Lung microvascular endothelial cell (primary cell): ENCODE data around the gene AVPR2. TPM values are rescaled to one million over a fixed set of nuclear protein-coding genes. Genes with fewer than 3 reads are reported as not detected.

Experiments used
- DNase-seq, 2 donors: peaks; one replicate each; pipeline versions ENCODE4 v3.0.0 to v3.0.0-alpha.2; 2010; ENCODE audit warnings: low read depth in 2 of 2
- total RNA-seq: library from RNA; depleted of rRNA; stranded (reverse); fragments of >200 nt; gene quantifications from 2 replicates; pipeline ENCODE4 v1.2.1, GENCODE V29; 2014

AVPR2 gene
- 0.22 and 0.99 TPM in 2 replicates for total RNA-seq

GRCh38 chrX:153903991-153904957 is at the start of gene AVPR2:
AVPR2 (plus strand) TSS chrX:153904673; CDS start chrX:153905146, 473 bp downstream.
- DNase-seq, result no peak

- no peak for DNase-seq
Measured at GRCh38 chrX:153854702-153855101, 49.8 kb upstream of the AVPR2 start.

- no peak for DNase-seq
Measured at GRCh38 chrX:153857348-153857903, 47.0 kb upstream of the AVPR2 start.

GRCh38 chrX:153861151-153861550 is 43.3 kb upstream of the AVPR2 start:
- DNase-seq, result no peak

GRCh38 chrX:153861733-153862310 is 42.7 kb upstream of the AVPR2 start:
- DNase-seq, result no peak

GRCh38 chrX:153862369-153863250 is 41.9 kb upstream of the AVPR2 start:
- DNase-seq, result no peak

GRCh38 chrX:153863251-153863991 is 41.1 kb upstream of the AVPR2 start:
- no peak for DNase-seq

- no peak for DNase-seq
Measured at GRCh38 chrX:153864101-153864500, 40.4 kb upstream of the AVPR2 start.

GRCh38 chrX:153864561-153865320 is 39.7 kb upstream of the AVPR2 start:
- DNase-seq, result no peak

GRCh38 chrX:153865321-153865580 is 39.2 kb upstream of the AVPR2 start:
- no peak for DNase-seq

GRCh38 chrX:153865685-153866084 is 38.8 kb upstream of the AVPR2 start:
- no peak for DNase-seq

GRCh38 chrX:153866302-153867019 is 38.0 kb upstream of the AVPR2 start:
- DNase-seq, result no peak

- no peak for DNase-seq
Measured at GRCh38 chrX:153867139-153867538, 37.3 kb upstream of the AVPR2 start.

GRCh38 chrX:153867671-153868070 is 36.8 kb upstream of the AVPR2 start:
- DNase-seq, result no peak

GRCh38 chrX:153868576-153869472 is 35.6 kb upstream of the AVPR2 start:
- no peak for DNase-seq

GRCh38 chrX:153869473-153870287 is 34.8 kb upstream of the AVPR2 start:
- DNase-seq, result no peak

GRCh38 chrX:153870288-153870690 is 34.2 kb upstream of the AVPR2 start:
- no peak for DNase-seq
